Measurements from ENCODE around the gene SOX30. TPM values are rescaled to one million over a fixed set of nuclear protein-coding genes. Genes with fewer than 3 reads are reported as not detected.

The SOX30 gene
- total RNA-seq, 1 donor, result 0.09 TPM

GRCh38 chr5:157576678-157577077, 75.6 kb downstream of the SOX30 start:
- DNase-seq (ENCODE audit: low read depth), result no peak
- no peak overlapping the region for H3K4me3 ChIP-seq (ENCODE audit: low read depth, low read length)
- TF ChIP-seq, protein P1, sequence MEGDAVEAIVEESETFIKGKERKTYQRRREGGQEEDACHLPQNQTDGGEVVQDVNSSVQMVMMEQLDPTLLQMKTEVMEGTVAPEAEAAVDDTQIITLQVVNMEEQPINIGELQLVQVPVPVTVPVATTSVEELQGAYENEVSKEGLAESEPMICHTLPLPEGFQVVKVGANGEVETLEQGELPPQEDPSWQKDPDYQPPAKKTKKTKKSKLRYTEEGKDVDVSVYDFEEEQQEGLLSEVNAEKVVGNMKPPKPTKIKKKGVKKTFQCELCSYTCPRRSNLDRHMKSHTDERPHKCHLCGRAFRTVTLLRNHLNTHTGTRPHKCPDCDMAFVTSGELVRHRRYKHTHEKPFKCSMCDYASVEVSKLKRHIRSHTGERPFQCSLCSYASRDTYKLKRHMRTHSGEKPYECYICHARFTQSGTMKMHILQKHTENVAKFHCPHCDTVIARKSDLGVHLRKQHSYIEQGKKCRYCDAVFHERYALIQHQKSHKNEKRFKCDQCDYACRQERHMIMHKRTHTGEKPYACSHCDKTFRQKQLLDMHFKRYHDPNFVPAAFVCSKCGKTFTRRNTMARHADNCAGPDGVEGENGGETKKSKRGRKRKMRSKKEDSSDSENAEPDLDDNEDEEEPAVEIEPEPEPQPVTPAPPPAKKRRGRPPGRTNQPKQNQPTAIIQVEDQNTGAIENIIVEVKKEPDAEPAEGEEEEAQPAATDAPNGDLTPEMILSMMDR (IDR thresholded peaks at IDR 0.05; ENCODE audit: insufficient read depth, low read length), result no peak

Small RNA genes lying within 50 kb of the gene (small RNA-seq; reads per million reads assigned to genes)
- not detected for gene RNU6-390P

Other genes starting within 250 kb of the SOX30 start
- gene NIPAL4, start 192.2 kb downstream of the SOX30 start, total RNA-seq (ENCODE audit: low replicate concordance), result under 0.01 TPM in 1 of 2 replicates, not detected in the other
- 11.2 and 15.5 TPM in 2 replicates for gene ADAM19, start 76.7 kb downstream of the SOX30 start, total RNA-seq (ENCODE audit: low replicate concordance)
- not detected in 2 replicates for gene C5orf52, start 19.1 kb upstream of the SOX30 start, total RNA-seq (ENCODE audit: low replicate concordance)
- 18.2 and 23.0 TPM in 2 replicates for gene THG1L, start 79.0 kb upstream of the SOX30 start, total RNA-seq (ENCODE audit: low replicate concordance)
- 4.9 and 5.2 TPM in 2 replicates for gene LSM11, start 91.3 kb upstream of the SOX30 start, total RNA-seq (ENCODE audit: low replicate concordance)
- gene CLINT1, start 206.7 kb upstream of the SOX30 start, total RNA-seq (ENCODE audit: low replicate concordance), result 34.3 and 78.6 TPM in 2 replicates

Data from fibroblast of the aortic adventitia (primary cell).